CD4-positive, alpha-beta memory T cell (primary cell): ENCODE measurements around the gene TMEM130. TPM values are rescaled to one million over a fixed set of nuclear protein-coding genes. Genes with fewer than 3 reads are reported as not detected.
A peak's percentile ranks its signal among the peaks of the same experiment; 100 is the strongest.

Experiments
- CTCF ChIA-PET: fragments of 350-600 bp; sonication (Branson Sonifier 250); formaldehyde crosslinking; loops from one replicate; lab custom pipeline; 2021; ENCODE audit warnings: inconsistent platforms; ENCODE audit not compliant: partially characterized antibody; lab: Charles Lee
- POLR2A ChIA-PET: fragments of 350-600 bp; sonication (Branson Sonifier 250); formaldehyde crosslinking; loops from one replicate; lab custom pipeline; 2021; ENCODE audit not compliant: partially characterized antibody; lab: Charles Lee
- DNase-seq, 5 donors: peaks; one replicate each; pipeline versions ENCODE4 v3.0.0 to v3.0.0-alpha.2; 2020 to 2022; ENCODE audit warnings: mixed read lengths in 1 of 5
- H3K27ac ChIP-seq: one replicate; pipeline ENCODE4 v1.7.0; 2013; ENCODE audit warnings: low read depth, low read length
- H3K27me3 ChIP-seq: 2 replicates; pipeline ENCODE4 v1.7.0; 2013; ENCODE audit warnings: mild to moderate bottlenecking, low read length, moderate library complexity; ENCODE audit not compliant: insufficient read depth
- H3K36me3 ChIP-seq: 2 replicates; pipeline ENCODE4 v1.7.0; 2013; ENCODE audit warnings: mild to moderate bottlenecking, low read length, moderate library complexity; ENCODE audit not compliant: insufficient read depth
- H3K4me1 ChIP-seq: 2 replicates; pipeline ENCODE4 v1.7.0; 2013; ENCODE audit warnings: mild to moderate bottlenecking, low read length, moderate library complexity; ENCODE audit not compliant: insufficient read depth
- H3K4me3 ChIP-seq, 2 donors: one replicate each; pipeline ENCODE4 v1.7.0; 2013; ENCODE audit warnings: low read length in 2 of 2, mild to moderate bottlenecking in 1 of 2
- H3K9me3 ChIP-seq, 2 donors: one replicate each; pipeline ENCODE4 v1.7.0; 2013; ENCODE audit warnings: low read length in 2 of 2, control low read depth in 1 of 2; ENCODE audit not compliant: control insufficient read depth in 1 of 2
- H3K27ac Mint-ChIP-seq, 7 donors: one replicate each; pipeline ENCODE4 v1.8.0; 2020 to 2021; ENCODE audit warnings: mixed read lengths in 7 of 7, mild to moderate bottlenecking in 6 of 7, inconsistent platforms in 3 of 7, moderate library complexity in 3 of 7
- H3K27me3 Mint-ChIP-seq, 2 donors: one replicate each; pipeline ENCODE4 v1.8.0; 2020 to 2021; ENCODE audit warnings: mixed read lengths in 2 of 2
- H3K36me3 Mint-ChIP-seq, 2 donors: one replicate each; pipeline ENCODE4 v1.8.0; 2020 to 2021; ENCODE audit warnings: mixed read lengths in 2 of 2, inconsistent platforms in 1 of 2, mild to moderate bottlenecking in 1 of 2
- H3K4me1 Mint-ChIP-seq, 4 donors: one replicate each; pipeline ENCODE4 v1.8.0; 2020 to 2021; ENCODE audit warnings: mixed read lengths in 4 of 4, mild to moderate bottlenecking in 1 of 4
- H3K4me3 Mint-ChIP-seq, 8 donors: one replicate each; pipeline ENCODE4 v1.8.0; 2020 to 2021; ENCODE audit warnings: mixed read lengths in 8 of 8, mild to moderate bottlenecking in 7 of 8, moderate library complexity in 6 of 8, inconsistent platforms in 3 of 8
- H3K9me3 Mint-ChIP-seq, 8 donors: one replicate each; pipeline ENCODE4 v1.8.0; 2020 to 2021; ENCODE audit warnings: mixed read lengths in 8 of 8, mild to moderate bottlenecking in 5 of 8, inconsistent platforms in 3 of 8, moderate library complexity in 1 of 8
- intact Hi-C: fragments of 100-400 bp; cut with micrococcal nuclease; formaldehyde crosslinking; loops from one replicate; pipeline ENCODE4 v1.15.1; 2023
- polyA plus RNA-seq, 2 donors: library from polyadenylated mRNA; unstranded; fragments of 300-500 nt; fragmentation: Illumina TruSeq; gene quantifications; one replicate each; pipeline ENCODE4 v1.2.3, GENCODE V29; 2021
- total RNA-seq, 2 experiments: library from RNA; stranded (reverse); gene quantifications; one replicate each; pipeline ENCODE4 v1.2.3, GENCODE V29; 2021

Gene TMEM130
- total and polyA plus RNA-seq, 4 experiments from 2014 or later = not detected

- CTCF ChIA-PET = interaction anchor here (0.7 kb wide), 1 partner anchor 19 kb away, joined by 3 read pairs; no protein-coding TSS in a partner anchor
- Histone ChIP-seq H3K27ac (no peak overlapping the region), H3K36me3 (peaks cover 48% of the 10 kb centered on the region), H3K27me3 (no peaks in the 10 kb centered on the region), H3K9me3 (no peaks in the 10 kb centered on the region), H3K4me1 (peaks cover 19% of the 10 kb centered on the region), H3K4me3 (no peak overlapping the region)
- H3K27ac Mint-ChIP-seq = no peak overlapping the region
- H3K36me3 Mint-ChIP-seq = peaks cover 23 to 61% of the 10 kb centered on the region in 2 donors
- no peak for DNase-seq
- POLR2A ChIA-PET = no interaction called here
- intact Hi-C loops = no loop called here
- no peak overlapping the region for H3K4me3 Mint-ChIP-seq
- H3K4me1 Mint-ChIP-seq = peaks cover 11 to 31% (median 20%) of the 10 kb centered on the region in 4 donors
- no peaks in the 10 kb centered on the region for H3K27me3 Mint-ChIP-seq
- no peaks in the 10 kb centered on the region for H3K9me3 Mint-ChIP-seq
These were observed 17.2 kb upstream of the TMEM130 start for GRCh38 chr7:98887038-98887437.

- peaks cover 18 to 51% (median 34%) of the 10 kb centered on the region in 4 donors for H3K4me1 Mint-ChIP-seq
- POLR2A ChIA-PET = no interaction called here
- DNase-seq = no peak
- Histone ChIP-seq H3K27ac (no peak overlapping the region), H3K4me3 (no peak overlapping the region), H3K9me3 (no peaks in the 10 kb centered on the region), H3K27me3 (no peaks in the 10 kb centered on the region), H3K4me1 (peaks cover 40% of the 10 kb centered on the region), H3K36me3 (peaks cover 45% of the 10 kb centered on the region)
- peaks cover 0 to 2% (median 0%) of the 10 kb centered on the region in 8 donors for H3K9me3 Mint-ChIP-seq
- no peak overlapping the region for H3K27ac Mint-ChIP-seq
- no peak overlapping the region for H3K4me3 Mint-ChIP-seq
- CTCF ChIA-PET = no interaction called here
- H3K36me3 Mint-ChIP-seq = peaks cover 22 to 58% of the 10 kb centered on the region in 2 donors
- no peaks in the 10 kb centered on the region for H3K27me3 Mint-ChIP-seq
- intact Hi-C loops = no loop called here
These were observed 14.6 kb upstream of the TMEM130 start for GRCh38 chr7:98884416-98884815.

GRCh38 chr7:98881561-98882315 lies 11.9 kb upstream of the TMEM130 start:
- H3K36me3 Mint-ChIP-seq = peaks cover 17 to 44% of the 10 kb centered on the region in 2 donors
- H3K9me3 ChIP-seq = no peaks in the 10 kb centered on the region

GRCh38 chr7:98880485-98880884 lies 10.7 kb upstream of the TMEM130 start:
- Histone ChIP-seq H3K27ac (peak overlapping the region; percentile 92), H3K9me3 (no peaks in the 10 kb centered on the region), H3K27me3 (no peaks in the 10 kb centered on the region), H3K4me1 (peaks cover 39% of the 10 kb centered on the region), H3K36me3 (peaks cover 25% of the 10 kb centered on the region), H3K4me3 (no peak overlapping the region)
- DNase-seq = no peak
- Mint-ChIP-seq H3K4me1 (peaks cover 13 to 47% (median 28%) of the 10 kb centered on the region in 4 donors), H3K27me3 (peaks cover 0 to 1% of the 10 kb centered on the region in 2 donors), H3K27ac (peak overlapping the region; percentile 94 to 98 (median 97)), H3K9me3 (peaks cover 0 to 5% (median 0%) of the 10 kb centered on the region in 8 donors), H3K36me3 (peaks cover 17 to 36% of the 10 kb centered on the region in 2 donors), H3K4me3 (peak overlapping the region; percentile 64 to 99 (median 97))
- POLR2A ChIA-PET = interaction anchor here (0.7 kb wide), 1 partner anchor 50 kb away, joined by 4 read pairs; no protein-coding TSS in a partner anchor
- intact Hi-C loops = no loop called here
- CTCF ChIA-PET = interaction anchor here (1.2 to 2.3 kb wide), 6 partner anchors 10 to 630 kb away, joined by 3 to 9 read pairs (median 6); partner anchors contain the start of gene TMEM130

More at GRCh38 chr7:98881561-98882315, 11.9 kb upstream of the TMEM130 start:
- Mint-ChIP-seq H3K27me3 (no peaks in the 10 kb centered on the region), H3K4me3 (peak overlapping the region; percentile 45 to 77 (median 62)), H3K9me3 (peaks cover 0 to 5% (median 0%) of the 10 kb centered on the region in 8 donors), H3K4me1 (peaks cover 13 to 47% (median 28%) of the 10 kb centered on the region in 4 donors), H3K27ac (peak overlapping the region; percentile 84 to 94 (median 90))
- peaks cover 39% of the 10 kb centered on the region for H3K4me1 ChIP-seq
- CTCF ChIA-PET = interaction anchor here (0.7 to 1.0 kb wide), 2 partner anchors 9 to 10 kb away, joined by 3 read pairs; no protein-coding TSS in a partner anchor
- DNase-seq = no peak
- intact Hi-C loops = no loop called here
- no peaks in the 10 kb centered on the region for H3K27me3 ChIP-seq
- POLR2A ChIA-PET = no interaction called here
- H3K4me3 ChIP-seq = no peak overlapping the region
- peaks cover 29% of the 10 kb centered on the region for H3K36me3 ChIP-seq
- no peak overlapping the region for H3K27ac ChIP-seq

GRCh38 chr7:98879979-98880315 lies 10.1 kb upstream of the TMEM130 start:
- DNase-seq = no peak
- POLR2A ChIA-PET = interaction anchor here (0.7 to 1.9 kb wide), 7 partner anchors 10 to 629 kb away, joined by 3 to 8 read pairs (median 3); partner anchors contain the start of genes ARPC1A and TMEM130
- Mint-ChIP-seq H3K4me3 (peak overlapping the region; percentile 91 to 99 (median 97)), H3K27me3 (peaks cover 0 to 3% of the 10 kb centered on the region in 2 donors), H3K36me3 (peaks cover 17 to 36% of the 10 kb centered on the region in 2 donors), H3K9me3 (peaks cover 0 to 5% (median 0%) of the 10 kb centered on the region in 8 donors), H3K4me1 (peaks cover 13 to 47% (median 28%) of the 10 kb centered on the region in 4 donors), H3K27ac (peak overlapping the region; percentile 94 to 98 (median 97))
- CTCF ChIA-PET = interaction anchor here (0.7 to 2.3 kb wide), 9 partner anchors 8 to 629 kb away, joined by 3 to 9 read pairs (median 5); partner anchors contain the start of gene TMEM130
- intact Hi-C loops = loop anchor here (1.0 kb wide), 2 partner anchors 51 to 264 kb away; partner anchors contain the start of gene SMURF1
- Histone ChIP-seq H3K36me3 (peaks cover 24% of the 10 kb centered on the region), H3K27ac (peak overlapping the region; percentile 92), H3K27me3 (no peaks in the 10 kb centered on the region), H3K4me1 (peaks cover 39% of the 10 kb centered on the region), H3K4me3 (peak overlapping the region; percentile 99 to 100), H3K9me3 (no peaks in the 10 kb centered on the region)

GRCh38 chr7:98879198-98879978 lies 9.6 kb upstream of the TMEM130 start:
- Histone ChIP-seq H3K4me1 (peaks cover 39% of the 10 kb centered on the region), H3K4me3 (peak overlapping the region; percentile 99 to 100), H3K27ac (peak overlapping the region; percentile 92), H3K9me3 (no peaks in the 10 kb centered on the region), H3K36me3 (peaks cover 18% of the 10 kb centered on the region), H3K27me3 (no peaks in the 10 kb centered on the region)
- peaks cover 13 to 47% (median 27%) of the 10 kb centered on the region in 4 donors for H3K4me1 Mint-ChIP-seq
- H3K36me3 Mint-ChIP-seq = peaks cover 17 to 36% of the 10 kb centered on the region in 2 donors
- ChIA-PET POLR2A (interaction anchor here (0.7 to 1.9 kb wide), 10 partner anchors 9 to 629 kb away, joined by 3 to 8 read pairs (median 3); partner anchors contain the start of genes ARPC1A, BUD31 and TMEM130), CTCF (interaction anchor here (0.7 to 2.3 kb wide), 11 partner anchors 8 to 629 kb away, joined by 3 to 9 read pairs (median 5); partner anchors contain the start of gene TMEM130)
- H3K4me3 Mint-ChIP-seq = peak overlapping the region; percentile 91 to 99 (median 97)
- DNase-seq = peak; percentile 74 to 87 (median 81)
- peak overlapping the region; percentile 94 to 98 (median 97) for H3K27ac Mint-ChIP-seq
- intact Hi-C loops = loop anchor here (1.0 kb wide), 2 partner anchors 52 to 265 kb away; partner anchors contain the start of gene SMURF1
- H3K9me3 Mint-ChIP-seq = peaks cover 0 to 5% (median 0%) of the 10 kb centered on the region in 8 donors
- peaks cover 0 to 3% of the 10 kb centered on the region in 2 donors for H3K27me3 Mint-ChIP-seq
